CD14-positive monocyte (primary cell): ENCODE measurements around the gene RPL6. TPM values are rescaled to one million over a fixed set of nuclear protein-coding genes. Genes with fewer than 3 reads are reported as not detected.

Experiments
- DNase-seq, 3 donors: peaks; one replicate each; pipeline ENCODE4 v3.0.0-alpha.2; 2011 to 2022
- H2AFZ ChIP-seq: 2 replicates; pipeline ENCODE4 v1.6.0; 2012; ENCODE audit warnings: mild to moderate bottlenecking, low read depth, low read length, inconsistent platforms; ENCODE audit not compliant: insufficient read depth, poor library complexity, severe bottlenecking
- H3K27ac ChIP-seq, 2 donors: 1 replicate in 1 of 2; 2 replicates in 1 of 2; pipeline ENCODE4 v1.5.1; 2012 to 2013; ENCODE audit warnings: low read length in 2 of 2, control low read depth in 1 of 2, inconsistent platforms in 1 of 2, low read depth in 1 of 2, mild to moderate bottlenecking in 1 of 2
- H3K27me3 ChIP-seq, 2 donors: one replicate each; pipeline versions ENCODE4 v1.6.0 to v1.6.1; 2011 to 2013; ENCODE audit warnings: low read length in 2 of 2; ENCODE audit not compliant: control insufficient read depth in 2 of 2, insufficient read depth in 2 of 2
- H3K36me3 ChIP-seq, 2 donors: replicated peaks in 1 of 2; 1 replicate in 1 of 2; 2 replicates in 1 of 2; pipeline versions ENCODE4 v1.5.1 to v1.6.1; 2012 to 2013; ENCODE audit warnings: low read length in 2 of 2, control low read depth in 1 of 2, inconsistent platforms in 1 of 2, mild to moderate bottlenecking in 1 of 2; ENCODE audit not compliant: insufficient read depth in 2 of 2, control insufficient read depth in 1 of 2
- H3K4me1 ChIP-seq, 2 donors: 1 replicate in 1 of 2; 2 replicates in 1 of 2; pipeline versions ENCODE4 v1.5.1 to v1.6.1; 2012 to 2013; ENCODE audit warnings: low read length in 2 of 2, control low read depth in 1 of 2, inconsistent platforms in 1 of 2, mild to moderate bottlenecking in 1 of 2, moderate library complexity in 1 of 2; ENCODE audit not compliant: insufficient read depth in 2 of 2, control insufficient read depth in 1 of 2
- H3K4me2 ChIP-seq: replicated peaks from 2 replicates; pipeline ENCODE3; 2012; ENCODE audit warnings: low read length, moderate library complexity, mild to moderate bottlenecking; ENCODE audit not compliant: poor library complexity, severe bottlenecking; ENCODE audit errors: extremely low read depth
- H3K4me3 ChIP-seq, 3 experiments: fragments of 200-600 bp in 1 of 3; sonication (generic) in 1 of 3; replicated peaks in 1 of 3; 1 replicate in 2 of 3; 2 replicates in 1 of 3; pipeline ENCODE4 v1.5.1; 2011 to 2013; ENCODE audit warnings: low read length in 3 of 3, mild to moderate bottlenecking in 3 of 3, control low read depth in 2 of 3, low read depth in 2 of 3, inconsistent platforms in 1 of 3, moderate library complexity in 1 of 3
- H3K79me2 ChIP-seq: 2 replicates; pipeline ENCODE4 v1.6.0; 2012; ENCODE audit warnings: mild to moderate bottlenecking, control low read depth, inconsistent platforms, low read length, moderate library complexity; ENCODE audit not compliant: insufficient read depth
- H3K9ac ChIP-seq: 2 replicates; pipeline ENCODE4 v1.6.0; 2017; ENCODE audit warnings: low read length, mild to moderate bottlenecking; ENCODE audit not compliant: insufficient read depth, poor library complexity, severe bottlenecking
- H3K9me3 ChIP-seq, 2 donors: replicated peaks in 1 of 2; 1 replicate in 1 of 2; 2 replicates in 1 of 2; pipeline versions ENCODE4 v1.5.1 to v1.6.1; 2012 to 2013; ENCODE audit warnings: low read length in 2 of 2, control low read depth in 1 of 2; ENCODE audit not compliant: control insufficient read depth in 1 of 2, insufficient read depth in 1 of 2
- H4K20me1 ChIP-seq: 2 replicates; pipeline ENCODE4 v1.6.0; 2012; ENCODE audit warnings: mild to moderate bottlenecking, low read length, control low read depth, moderate library complexity; ENCODE audit not compliant: insufficient read depth
- H3K27ac Mint-ChIP-seq, 7 donors: one replicate each; pipeline ENCODE4 v1.8.0; 2020; ENCODE audit warnings: mild to moderate bottlenecking in 7 of 7, mixed read lengths in 7 of 7, moderate library complexity in 6 of 7, inconsistent platforms in 2 of 7
- H3K27me3 Mint-ChIP-seq, 3 donors: one replicate each; pipeline ENCODE4 v1.8.0; 2021 to 2022; ENCODE audit warnings: low read depth in 3 of 3, mild to moderate bottlenecking in 3 of 3, mixed read lengths in 3 of 3, moderate library complexity in 3 of 3, inconsistent platforms in 1 of 3
- H3K36me3 Mint-ChIP-seq, 2 donors: one replicate each; pipeline ENCODE4 v1.8.0; 2020; ENCODE audit warnings: mixed read lengths in 2 of 2, inconsistent platforms in 1 of 2, mild to moderate bottlenecking in 1 of 2
- H3K4me1 Mint-ChIP-seq: one replicate; pipeline ENCODE4 v1.8.0; 2020; ENCODE audit warnings: mild to moderate bottlenecking, mixed read lengths
- H3K4me3 Mint-ChIP-seq, 2 donors: one replicate each; pipeline ENCODE4 v1.8.0; 2020; ENCODE audit warnings: mild to moderate bottlenecking in 2 of 2, mixed read lengths in 2 of 2, moderate library complexity in 1 of 2
- H3K9me3 Mint-ChIP-seq, 7 donors: one replicate each; pipeline ENCODE4 v1.8.0; 2020 to 2022; ENCODE audit warnings: mixed read lengths in 7 of 7, mild to moderate bottlenecking in 6 of 7, moderate library complexity in 6 of 7, inconsistent platforms in 2 of 7
- WGBS: methylation state at CpG from one replicate; pipeline ENCODE4 v1.1.5; 2013; ENCODE audit warnings: missing lambda C conversion rate; ENCODE audit not compliant: insufficient coverage; 5-methylcytosine and 5-hydroxymethylcytosine counted together
- intact Hi-C, 2 donors: fragments of 100-400 bp; cut with micrococcal nuclease; formaldehyde crosslinking; loops; one replicate each; pipeline versions ENCODE4 v1.15.0 to v1.15.1; 2023
- polyA plus RNA-seq, 3 donors: library from polyadenylated mRNA; depleted of rRNA in 1 of 3; unstranded in 2 of 3; stranded (reverse) in 1 of 3; fragments of 300-500 nt in 2 of 3; fragments of >200 nt in 1 of 3; fragmentation: Illumina TruSeq in 2 of 3; gene quantifications; 1 replicate in 2 of 3; 2 replicates in 1 of 3; pipeline ENCODE4 v1.2.3, GENCODE V29; 2012 to 2021
- TF ChIP-seq, protein P1 (sequence below): fragments of 200-600 bp; IDR thresholded peaks from one replicate; pipeline ENCODE4 v1.8.0; 2022; ENCODE audit warnings: antibody characterized with exemption, mild to moderate bottlenecking

Gene RPL6
- polyA plus RNA-seq, 3 donors: 201 to 1,124 (median 259) TPM

DNA sequence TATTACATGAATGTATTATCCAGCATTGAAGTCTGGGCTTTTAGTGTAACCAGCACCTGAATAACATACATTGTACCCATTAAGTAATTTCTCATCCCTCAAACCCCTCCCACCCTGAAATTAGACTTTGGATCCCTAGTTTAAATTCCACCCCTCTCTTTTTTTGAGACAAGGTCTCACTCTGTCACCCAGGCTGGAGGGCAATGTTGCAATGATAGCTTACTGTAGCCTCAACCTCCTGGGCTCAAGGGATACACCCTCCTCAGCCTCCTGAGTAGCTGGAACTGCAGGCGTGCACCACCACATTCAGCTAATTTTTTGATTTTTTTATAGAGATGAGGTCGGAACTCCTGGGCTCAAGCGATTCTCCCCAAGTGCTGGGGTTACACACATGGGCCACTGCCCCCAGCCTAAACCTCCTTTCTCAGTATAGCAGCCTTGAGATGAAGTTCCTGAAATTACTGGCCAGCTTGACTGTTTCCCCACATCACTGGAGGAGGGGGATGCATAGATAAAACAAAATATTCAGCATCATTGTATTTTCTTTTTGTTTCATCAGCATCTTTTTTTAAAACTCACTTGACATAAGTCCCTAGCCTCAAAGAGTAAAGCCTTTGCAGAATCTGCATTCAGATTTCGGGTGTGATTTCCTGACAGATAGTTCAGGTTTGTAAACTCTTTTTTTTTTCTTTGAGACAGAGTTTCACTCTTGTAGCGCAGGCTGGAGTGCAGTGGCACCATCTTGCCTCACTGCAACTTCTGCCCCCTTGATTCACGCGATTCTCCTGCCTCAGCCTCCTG lies 16.4 kb upstream of the RPL6 start:
- Histone ChIP-seq H2AFZ (no peak overlapping the region), H3K27me3 (no peaks in the 10 kb centered on the region), H3K4me2 (no peak overlapping the region), H3K27ac (no peak overlapping the region), H3K9ac (no peak overlapping the region), H4K20me1 (peaks cover 76% of the 10 kb centered on the region), H3K36me3 (peaks cover 0 to 9% of the 10 kb centered on the region in 2 donors), H3K4me1 (peaks cover under 1 to 2% of the 10 kb centered on the region in 2 donors), H3K9me3 (no peaks in the 10 kb centered on the region), H3K79me2 (peaks cover 92% of the 10 kb centered on the region), H3K4me3 (no peak overlapping the region)
- Mint-ChIP-seq H3K4me3 (no peak overlapping the region), H3K4me1 (peaks cover 14% of the 10 kb centered on the region), H3K36me3 (peaks cover 12 to 31% of the 10 kb centered on the region in 2 donors), H3K27ac (peak overlapping the region in 1 of 7 donors; percentile 50), H3K27me3 (peaks cover 0 to 3% (median 0%) of the 10 kb centered on the region in 3 donors), H3K9me3 (no peaks in the 10 kb centered on the region)
- DNase-seq: no peak
- TF ChIP-seq, protein P1, sequence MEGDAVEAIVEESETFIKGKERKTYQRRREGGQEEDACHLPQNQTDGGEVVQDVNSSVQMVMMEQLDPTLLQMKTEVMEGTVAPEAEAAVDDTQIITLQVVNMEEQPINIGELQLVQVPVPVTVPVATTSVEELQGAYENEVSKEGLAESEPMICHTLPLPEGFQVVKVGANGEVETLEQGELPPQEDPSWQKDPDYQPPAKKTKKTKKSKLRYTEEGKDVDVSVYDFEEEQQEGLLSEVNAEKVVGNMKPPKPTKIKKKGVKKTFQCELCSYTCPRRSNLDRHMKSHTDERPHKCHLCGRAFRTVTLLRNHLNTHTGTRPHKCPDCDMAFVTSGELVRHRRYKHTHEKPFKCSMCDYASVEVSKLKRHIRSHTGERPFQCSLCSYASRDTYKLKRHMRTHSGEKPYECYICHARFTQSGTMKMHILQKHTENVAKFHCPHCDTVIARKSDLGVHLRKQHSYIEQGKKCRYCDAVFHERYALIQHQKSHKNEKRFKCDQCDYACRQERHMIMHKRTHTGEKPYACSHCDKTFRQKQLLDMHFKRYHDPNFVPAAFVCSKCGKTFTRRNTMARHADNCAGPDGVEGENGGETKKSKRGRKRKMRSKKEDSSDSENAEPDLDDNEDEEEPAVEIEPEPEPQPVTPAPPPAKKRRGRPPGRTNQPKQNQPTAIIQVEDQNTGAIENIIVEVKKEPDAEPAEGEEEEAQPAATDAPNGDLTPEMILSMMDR: no peak
- WGBS: 100% methylated on average over 1 of the region's 7 CpGs
- intact Hi-C loops: no loop called here

DNA sequence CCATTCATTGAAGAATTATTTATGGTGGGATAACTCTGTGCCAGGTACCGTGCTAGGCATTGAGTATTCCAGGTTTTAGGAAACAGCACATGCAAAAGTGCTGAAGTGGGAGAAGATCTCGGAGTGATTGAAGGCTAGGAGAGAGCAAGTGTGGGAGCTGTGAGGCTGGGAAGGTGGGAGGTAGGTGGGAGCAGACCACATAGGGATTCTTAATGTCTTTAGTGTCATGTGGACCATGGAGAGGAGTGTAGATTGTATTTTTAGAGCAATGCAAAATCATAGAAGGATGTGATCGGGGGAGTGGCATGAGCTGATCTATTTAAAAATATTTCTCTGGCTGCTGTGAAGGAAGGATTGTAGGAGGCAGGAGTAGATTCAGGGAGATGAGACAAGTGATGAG lies 14.7 kb upstream of the RPL6 start:
- H4K20me1 ChIP-seq: peaks cover 66% of the 10 kb centered on the region
- Mint-ChIP-seq H3K9me3 (no peaks in the 10 kb centered on the region), H3K27me3 (peaks cover 0 to 3% (median 0%) of the 10 kb centered on the region in 3 donors), H3K36me3 (peaks cover 12 to 29% of the 10 kb centered on the region in 2 donors), H3K4me1 (peaks cover 26% of the 10 kb centered on the region), H3K4me3 (no peak overlapping the region), H3K27ac (peak overlapping the region in 1 of 7 donors; percentile 2)
- no peak overlapping the region for H3K27ac ChIP-seq
- H3K4me2 ChIP-seq: no peak overlapping the region
- H3K27me3 ChIP-seq: no peaks in the 10 kb centered on the region
- intact Hi-C loops: no loop called here
- TF ChIP-seq, protein P1: no peak
- H3K36me3 ChIP-seq: peaks cover 0 to 9% of the 10 kb centered on the region in 2 donors
- H3K9me3 ChIP-seq: no peaks in the 10 kb centered on the region
- no peak for DNase-seq
- no peak overlapping the region for H2AFZ ChIP-seq
- WGBS: 100% methylated on average over 3 of the region's 3 CpGs
- peaks cover 93% of the 10 kb centered on the region for H3K79me2 ChIP-seq
- H3K9ac ChIP-seq: no peak overlapping the region
- H3K4me1 ChIP-seq: peaks cover 13 to 18% of the 10 kb centered on the region in 2 donors
- no peak overlapping the region for H3K4me3 ChIP-seq
